ENCODE data around the gene OPN4. TPM values are rescaled to one million over a fixed set of nuclear protein-coding genes. Genes with fewer than 3 reads are reported as not detected.
A peak's percentile ranks its signal among the peaks of the same experiment; 100 is the strongest.

OPN4 gene
- polyA plus RNA-seq, 1 of the 3 experiments (the other 2 are of a cell fraction), result 0.03 TPM

DNA sequence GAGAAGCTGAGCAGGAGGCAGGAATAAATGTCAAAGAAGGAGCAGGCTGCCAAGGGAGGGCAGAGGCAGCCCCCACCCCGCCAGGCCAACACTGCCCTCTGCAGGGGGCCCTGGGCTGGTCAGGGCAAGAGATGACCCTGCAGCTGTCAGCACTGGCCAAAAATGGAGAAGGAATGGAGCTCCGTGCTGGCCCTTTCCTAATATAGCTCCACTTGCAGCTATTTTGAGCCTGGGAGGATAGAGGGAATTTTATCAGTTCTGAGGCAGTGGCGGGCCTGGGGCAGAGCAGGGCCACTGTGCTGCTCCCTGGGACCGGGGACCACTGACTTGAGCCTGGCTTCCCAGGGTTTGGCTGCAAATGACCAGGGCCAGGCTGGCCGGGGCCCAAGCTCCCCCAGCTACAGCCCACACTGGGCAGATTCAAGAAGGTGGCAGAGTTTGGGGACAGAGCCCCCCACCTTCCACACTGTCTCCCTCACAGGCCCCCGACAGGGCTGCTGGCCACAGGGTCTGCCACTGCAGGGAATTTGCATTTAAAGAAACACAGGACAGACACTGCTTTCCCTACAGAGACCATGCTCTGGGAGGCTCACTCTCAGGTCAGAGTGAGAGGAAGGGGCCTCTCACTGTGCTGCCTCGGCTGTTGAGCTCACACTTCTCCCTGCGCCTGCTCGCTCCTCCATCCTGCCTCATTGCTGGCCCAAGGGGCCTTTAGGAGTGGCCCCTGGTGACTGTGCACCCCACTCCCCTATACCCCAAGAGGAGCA, 30.2 kb downstream of the OPN4 start:
- Histone ChIP-seq H4K20me1 (ENCODE audit: insufficient read depth) (no peaks in the 10 kb centered on the region), H3K9ac (no peak overlapping the region), H3K27ac (ENCODE audit: low read depth in 2 of 2, low read length in 1 of 2) (no peak overlapping the region), H3K4me1 (ENCODE audit: control insufficient read depth in 1 of 2, insufficient read depth in 2 of 2, low read depth in 1 of 2, low read length in 1 of 2) (peaks cover 0 to 22% of the 10 kb centered on the region in 2 experiments; a peak in 1 of 4 replicates), H3K27me3 (ENCODE audit: insufficient read depth) (no peaks in the 10 kb centered on the region), H3K36me3 (replicated peaks in 1 of 2; ENCODE audit: control insufficient read depth in 1 of 2, insufficient read depth in 2 of 2, low read length in 1 of 2) (no peaks in the 10 kb centered on the region), H3F3A (replicated peaks; ENCODE audit: insufficient read depth) (no peaks in the 10 kb centered on the region), H3K4me3 (ENCODE audit: low read depth in 2 of 2, low read length in 1 of 2) (no peak overlapping the region), H2AFZ (ENCODE audit: low read depth) (no peak overlapping the region), H3K4me2 (no peak overlapping the region), H3K9me3 (no peaks in the 10 kb centered on the region), H3K9me2 (no peaks in the 10 kb centered on the region), H3K79me2 (ENCODE audit: insufficient read depth) (no peaks in the 10 kb centered on the region)
- CTCF ChIA-PET, result interaction anchor here (0.8 to 4.2 kb wide), 11 partner anchors 8 to 283 kb away, joined by 3 to 36 read pairs (median 5); partner anchors contain the start of gene LDB3
- peak; percentile 74 for DNase-seq
- TF ChIP-seq NFIC (IDR thresholded peaks at IDR 0.05; ENCODE audit: borderline replicate concordance) (no peak), JUND (IDR thresholded peaks at IDR 0.05) (no peak), RFX5 (IDR thresholded peaks at IDR 0.05; ENCODE audit: low read length) (no peak), TAF1 (IDR thresholded peaks at IDR 0.05; ENCODE audit: borderline replicate concordance, low read depth, low read length) (no peak), FOSL2 (IDR thresholded peaks at IDR 0.05; ENCODE audit: borderline replicate concordance, low read depth) (no peak), MEF2A (IDR thresholded peaks at IDR 0.05; ENCODE audit: borderline replicate concordance, low read depth) (no peak), GATA2 (CRISPR knock-in tag; IDR thresholded peaks at IDR 0.05) (no peak), MXI1 (IDR thresholded peaks at IDR 0.05; ENCODE audit: low read depth, low read length) (no peak), YY1 (IDR thresholded peaks at IDR 0.05; ENCODE audit: low read depth) (no peak), RCOR1 (IDR thresholded peaks at IDR 0.05; ENCODE audit: low read length) (no peak), EP300 (IDR thresholded peaks at IDR 0.05; ENCODE audit: borderline replicate concordance in 1 of 2, low read depth in 1 of 2, low read length in 1 of 2) (no peak), RXRA (IDR thresholded peaks at IDR 0.05; ENCODE audit: borderline replicate concordance, low read depth) (no peak), ELF1 (IDR thresholded peaks at IDR 0.05) (no peak), FOXM1 (IDR thresholded peaks at IDR 0.05; ENCODE audit: low read depth) (no peak), SMC3 (IDR thresholded peaks at IDR 0.05; ENCODE audit: low read depth, low read length) (peak; percentile 80), TCF12 (IDR thresholded peaks at IDR 0.05) (no peak), POLR2AphosphoS5 (IDR thresholded peaks at IDR 0.05; ENCODE audit: low read depth, low read length) (no peak), CHD2 (IDR thresholded peaks at IDR 0.05; ENCODE audit: low read length, partially characterized antibody) (no peak), EZH2phosphoT487 (IDR thresholded peaks at IDR 0.05; ENCODE audit: borderline replicate concordance, low read depth) (no peak), RAD21 (IDR thresholded peaks at IDR 0.05; ENCODE audit: low read length) (peak; percentile 72), SIN3A (IDR thresholded peaks at IDR 0.05; ENCODE audit: borderline replicate concordance, low read depth, low read length) (no peak)
- TF ChIP-seq, protein P1, sequence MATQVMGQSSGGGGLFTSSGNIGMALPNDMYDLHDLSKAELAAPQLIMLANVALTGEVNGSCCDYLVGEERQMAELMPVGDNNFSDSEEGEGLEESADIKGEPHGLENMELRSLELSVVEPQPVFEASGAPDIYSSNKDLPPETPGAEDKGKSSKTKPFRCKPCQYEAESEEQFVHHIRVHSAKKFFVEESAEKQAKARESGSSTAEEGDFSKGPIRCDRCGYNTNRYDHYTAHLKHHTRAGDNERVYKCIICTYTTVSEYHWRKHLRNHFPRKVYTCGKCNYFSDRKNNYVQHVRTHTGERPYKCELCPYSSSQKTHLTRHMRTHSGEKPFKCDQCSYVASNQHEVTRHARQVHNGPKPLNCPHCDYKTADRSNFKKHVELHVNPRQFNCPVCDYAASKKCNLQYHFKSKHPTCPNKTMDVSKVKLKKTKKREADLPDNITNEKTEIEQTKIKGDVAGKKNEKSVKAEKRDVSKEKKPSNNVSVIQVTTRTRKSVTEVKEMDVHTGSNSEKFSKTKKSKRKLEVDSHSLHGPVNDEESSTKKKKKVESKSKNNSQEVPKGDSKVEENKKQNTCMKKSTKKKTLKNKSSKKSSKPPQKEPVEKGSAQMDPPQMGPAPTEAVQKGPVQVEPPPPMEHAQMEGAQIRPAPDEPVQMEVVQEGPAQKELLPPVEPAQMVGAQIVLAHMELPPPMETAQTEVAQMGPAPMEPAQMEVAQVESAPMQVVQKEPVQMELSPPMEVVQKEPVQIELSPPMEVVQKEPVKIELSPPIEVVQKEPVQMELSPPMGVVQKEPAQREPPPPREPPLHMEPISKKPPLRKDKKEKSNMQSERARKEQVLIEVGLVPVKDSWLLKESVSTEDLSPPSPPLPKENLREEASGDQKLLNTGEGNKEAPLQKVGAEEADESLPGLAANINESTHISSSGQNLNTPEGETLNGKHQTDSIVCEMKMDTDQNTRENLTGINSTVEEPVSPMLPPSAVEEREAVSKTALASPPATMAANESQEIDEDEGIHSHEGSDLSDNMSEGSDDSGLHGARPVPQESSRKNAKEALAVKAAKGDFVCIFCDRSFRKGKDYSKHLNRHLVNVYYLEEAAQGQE (IDR thresholded peaks at IDR 0.05; ENCODE audit: low read depth, low read length), result no peak
- TF ChIP-seq, protein P2, sequence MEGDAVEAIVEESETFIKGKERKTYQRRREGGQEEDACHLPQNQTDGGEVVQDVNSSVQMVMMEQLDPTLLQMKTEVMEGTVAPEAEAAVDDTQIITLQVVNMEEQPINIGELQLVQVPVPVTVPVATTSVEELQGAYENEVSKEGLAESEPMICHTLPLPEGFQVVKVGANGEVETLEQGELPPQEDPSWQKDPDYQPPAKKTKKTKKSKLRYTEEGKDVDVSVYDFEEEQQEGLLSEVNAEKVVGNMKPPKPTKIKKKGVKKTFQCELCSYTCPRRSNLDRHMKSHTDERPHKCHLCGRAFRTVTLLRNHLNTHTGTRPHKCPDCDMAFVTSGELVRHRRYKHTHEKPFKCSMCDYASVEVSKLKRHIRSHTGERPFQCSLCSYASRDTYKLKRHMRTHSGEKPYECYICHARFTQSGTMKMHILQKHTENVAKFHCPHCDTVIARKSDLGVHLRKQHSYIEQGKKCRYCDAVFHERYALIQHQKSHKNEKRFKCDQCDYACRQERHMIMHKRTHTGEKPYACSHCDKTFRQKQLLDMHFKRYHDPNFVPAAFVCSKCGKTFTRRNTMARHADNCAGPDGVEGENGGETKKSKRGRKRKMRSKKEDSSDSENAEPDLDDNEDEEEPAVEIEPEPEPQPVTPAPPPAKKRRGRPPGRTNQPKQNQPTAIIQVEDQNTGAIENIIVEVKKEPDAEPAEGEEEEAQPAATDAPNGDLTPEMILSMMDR (IDR thresholded peaks at IDR 0.05), result peak; percentile 60
- TF ChIP-seq, protein P3, sequence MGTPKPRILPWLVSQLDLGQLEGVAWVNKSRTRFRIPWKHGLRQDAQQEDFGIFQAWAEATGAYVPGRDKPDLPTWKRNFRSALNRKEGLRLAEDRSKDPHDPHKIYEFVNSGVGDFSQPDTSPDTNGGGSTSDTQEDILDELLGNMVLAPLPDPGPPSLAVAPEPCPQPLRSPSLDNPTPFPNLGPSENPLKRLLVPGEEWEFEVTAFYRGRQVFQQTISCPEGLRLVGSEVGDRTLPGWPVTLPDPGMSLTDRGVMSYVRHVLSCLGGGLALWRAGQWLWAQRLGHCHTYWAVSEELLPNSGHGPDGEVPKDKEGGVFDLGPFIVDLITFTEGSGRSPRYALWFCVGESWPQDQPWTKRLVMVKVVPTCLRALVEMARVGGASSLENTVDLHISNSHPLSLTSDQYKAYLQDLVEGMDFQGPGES (IDR thresholded peaks at IDR 0.05; ENCODE audit: low read depth, low read length), result no peak
- TF ChIP-seq, protein P4, sequence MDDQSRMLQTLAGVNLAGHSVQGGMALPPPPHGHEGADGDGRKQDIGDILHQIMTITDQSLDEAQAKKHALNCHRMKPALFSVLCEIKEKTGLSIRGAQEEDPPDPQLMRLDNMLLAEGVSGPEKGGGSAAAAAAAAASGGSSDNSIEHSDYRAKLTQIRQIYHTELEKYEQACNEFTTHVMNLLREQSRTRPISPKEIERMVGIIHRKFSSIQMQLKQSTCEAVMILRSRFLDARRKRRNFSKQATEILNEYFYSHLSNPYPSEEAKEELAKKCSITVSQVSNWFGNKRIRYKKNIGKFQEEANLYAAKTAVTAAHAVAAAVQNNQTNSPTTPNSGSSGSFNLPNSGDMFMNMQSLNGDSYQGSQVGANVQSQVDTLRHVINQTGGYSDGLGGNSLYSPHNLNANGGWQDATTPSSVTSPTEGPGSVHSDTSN (IDR thresholded peaks at IDR 0.05), result no peak
- TF ChIP-seq, protein P5, sequence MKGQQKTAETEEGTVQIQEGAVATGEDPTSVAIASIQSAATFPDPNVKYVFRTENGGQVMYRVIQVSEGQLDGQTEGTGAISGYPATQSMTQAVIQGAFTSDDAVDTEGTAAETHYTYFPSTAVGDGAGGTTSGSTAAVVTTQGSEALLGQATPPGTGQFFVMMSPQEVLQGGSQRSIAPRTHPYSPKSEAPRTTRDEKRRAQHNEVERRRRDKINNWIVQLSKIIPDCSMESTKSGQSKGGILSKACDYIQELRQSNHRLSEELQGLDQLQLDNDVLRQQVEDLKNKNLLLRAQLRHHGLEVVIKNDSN (IDR thresholded peaks at IDR 0.05; ENCODE audit: borderline replicate concordance, low read depth), result no peak
- WGBS (ENCODE audit: low lambda C conversion rate), result 76% methylated on average over 4 of the region's 9 CpGs
- POLR2A ChIA-PET, result no interaction called here
